ENCODE measurements around the gene CTAG1A.
"Not testable (repeated sequence)": the region's sequence is repeated elsewhere in the genome, so short reads cannot be mapped to it uniquely, and the experiment has no call there.

The CTAG1A gene

DNA sequence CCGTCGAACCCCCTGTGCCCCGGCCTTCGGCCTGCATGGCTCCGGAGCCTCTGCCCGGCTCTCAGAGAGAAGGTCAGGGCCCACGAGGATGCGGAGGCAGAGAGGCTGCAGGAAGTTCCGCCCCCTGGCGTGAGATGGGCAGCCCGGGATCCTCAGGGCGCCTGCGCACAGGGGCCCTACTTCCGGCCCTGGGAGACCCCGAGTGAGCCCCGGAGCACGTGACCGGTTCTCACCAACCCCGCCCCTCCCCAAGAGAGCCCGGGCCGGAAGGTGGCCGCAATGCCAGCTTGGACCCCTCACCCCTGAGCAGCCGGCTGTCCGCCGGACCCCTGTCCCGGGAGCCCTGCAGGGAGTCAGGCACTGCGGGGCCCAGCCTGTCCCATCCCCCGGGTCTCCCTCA, 34.2 kb downstream of the CTAG1A start, which contains the start of gene CTAG1B:
TSS of gene CTAG1B (minus strand) at position 101 of the 400 bp plus-strand sequence. CDS start at position 37, 64 bp downstream.
- not testable (repeated sequence) for H3K4me2 ChIP-seq (ENCODE audit: low read depth, low read length, poor library complexity, severe bottlenecking); H4K20me1 ChIP-seq (ENCODE audit: insufficient read depth, low read length, poor library complexity, severe bottlenecking); H3K9me3 ChIP-seq (ENCODE audit: insufficient read depth, low read depth, low read length); H3K27me3 ChIP-seq (ENCODE audit: insufficient read depth, low read length, poor library complexity, severe bottlenecking); H3K79me2 ChIP-seq (ENCODE audit: insufficient read depth, low read length); H3K4me1 ChIP-seq (ENCODE audit: insufficient read depth, low read length, poor library complexity, severe bottlenecking); H3K9me2 ChIP-seq (replicated peaks; ENCODE audit: low read depth, low read length); H3F3A ChIP-seq (ENCODE audit: low read depth); H3K4me3 ChIP-seq (ENCODE audit: low read length, poor library complexity, severe bottlenecking); H3K9ac ChIP-seq (ENCODE audit: low read depth, low read length, poor library complexity, severe bottlenecking); H2AFZ ChIP-seq (ENCODE audit: low read length); H3K36me3 ChIP-seq (ENCODE audit: insufficient read depth, low read length)

DNA sequence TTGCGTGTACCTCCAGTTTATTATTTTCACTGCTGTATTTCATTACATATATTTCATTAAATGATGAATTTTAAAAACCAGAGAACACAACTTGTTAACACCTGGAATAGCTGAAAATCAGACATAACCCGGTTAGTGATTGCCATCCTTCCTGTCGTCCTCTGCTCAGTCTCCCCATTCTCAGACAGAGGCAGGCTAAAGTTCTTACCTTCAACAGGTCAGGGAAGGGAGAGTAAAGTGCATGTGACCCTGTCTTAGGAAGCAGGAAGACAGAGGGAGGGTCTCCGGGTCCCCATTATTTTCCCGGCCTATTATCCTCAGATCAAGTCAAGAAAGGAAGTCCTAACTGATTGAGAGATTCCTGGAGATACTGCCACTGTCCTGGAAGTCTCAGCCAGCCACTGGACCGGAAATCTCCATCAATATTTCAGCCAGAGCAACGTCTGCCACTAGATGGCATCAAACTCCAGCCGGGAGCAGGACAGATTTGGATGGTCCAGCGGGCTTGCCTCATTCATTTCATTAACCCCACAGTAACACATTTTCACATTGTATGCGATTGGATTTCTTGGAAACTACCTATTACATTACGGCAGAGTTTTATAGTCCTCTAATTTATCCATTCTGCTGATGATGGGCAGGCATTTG, 36.0 kb downstream of the CTAG1A start:
- not testable (repeated sequence) for H3K9me3 ChIP-seq (ENCODE audit: insufficient read depth, low read depth, low read length); H3K79me2 ChIP-seq (ENCODE audit: insufficient read depth, low read length); H3K4me3 ChIP-seq (ENCODE audit: low read length, poor library complexity, severe bottlenecking); H3K4me2 ChIP-seq (ENCODE audit: low read depth, low read length, poor library complexity, severe bottlenecking); H3K4me1 ChIP-seq (ENCODE audit: insufficient read depth, low read length, poor library complexity, severe bottlenecking); H3K27me3 ChIP-seq (ENCODE audit: insufficient read depth, low read length, poor library complexity, severe bottlenecking); H3K9ac ChIP-seq (ENCODE audit: low read depth, low read length, poor library complexity, severe bottlenecking); H3K36me3 ChIP-seq (ENCODE audit: insufficient read depth, low read length); H4K20me1 ChIP-seq (ENCODE audit: insufficient read depth, low read length, poor library complexity, severe bottlenecking); H2AFZ ChIP-seq (ENCODE audit: low read length); H3F3A ChIP-seq (ENCODE audit: low read depth); H3K9me2 ChIP-seq (replicated peaks; ENCODE audit: low read depth, low read length)

DNA sequence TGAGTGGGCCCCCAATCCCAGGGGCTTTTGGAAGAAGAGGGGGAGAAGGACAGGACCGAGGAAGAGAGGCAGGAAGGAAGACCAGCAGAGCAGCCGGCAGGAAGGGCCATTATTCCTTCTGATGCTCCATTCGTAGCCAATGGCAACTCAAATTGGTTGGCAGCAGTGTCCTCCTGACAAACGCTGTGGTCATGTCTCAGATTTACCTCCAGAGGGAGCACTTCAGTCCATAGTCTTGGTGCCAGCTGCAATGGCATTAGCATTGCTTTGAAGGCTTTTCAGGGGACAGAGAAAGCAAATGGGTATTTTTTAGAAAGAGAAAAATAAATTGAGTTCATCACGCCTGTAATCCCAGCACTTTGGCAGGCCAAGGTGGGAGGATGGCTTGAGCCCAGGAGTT, 44.0 kb downstream of the CTAG1A start:
- not testable (repeated sequence) for H3K79me2 ChIP-seq (ENCODE audit: insufficient read depth, low read length); H3K9me2 ChIP-seq (replicated peaks; ENCODE audit: low read depth, low read length)

DNA sequence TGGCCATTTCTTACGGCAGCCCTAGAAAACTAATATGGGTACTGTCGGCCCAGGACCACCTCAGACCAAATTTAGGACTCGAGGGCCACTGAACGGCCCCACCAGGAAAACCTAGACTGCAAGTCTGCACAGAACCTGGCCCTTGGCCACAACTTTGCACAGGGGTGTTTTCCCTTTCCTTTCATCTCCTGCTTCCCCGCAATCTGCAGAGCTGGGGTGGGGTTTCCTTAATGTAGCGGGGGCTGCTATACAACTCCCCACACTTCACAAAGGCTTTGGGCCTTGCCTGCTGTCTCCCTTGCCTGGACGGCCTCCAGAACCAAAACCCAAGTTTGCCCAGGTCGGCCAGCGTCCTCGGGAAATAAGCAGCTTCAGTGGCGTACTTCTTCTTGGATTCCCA, 46.0 kb downstream of the CTAG1A start:
- H4K20me1 ChIP-seq (ENCODE audit: insufficient read depth, low read length, poor library complexity, severe bottlenecking); H2AFZ ChIP-seq (ENCODE audit: low read length); H3K27me3 ChIP-seq (ENCODE audit: insufficient read depth, low read length, poor library complexity, severe bottlenecking); H3K4me3 ChIP-seq (ENCODE audit: low read length, poor library complexity, severe bottlenecking); H3K79me2 ChIP-seq (ENCODE audit: insufficient read depth, low read length); H3K9me3 ChIP-seq (ENCODE audit: insufficient read depth, low read depth, low read length); H3K36me3 ChIP-seq (ENCODE audit: insufficient read depth, low read length); H3K9me2 ChIP-seq (replicated peaks; ENCODE audit: low read depth, low read length); H3K4me1 ChIP-seq (ENCODE audit: insufficient read depth, low read length, poor library complexity, severe bottlenecking); H3K4me2 ChIP-seq (ENCODE audit: low read depth, low read length, poor library complexity, severe bottlenecking); H3K9ac ChIP-seq (ENCODE audit: low read depth, low read length, poor library complexity, severe bottlenecking); H3F3A ChIP-seq (ENCODE audit: low read depth): not testable (repeated sequence)

More for the DNA sequence above, 44.0 kb downstream of the CTAG1A start:
- not testable (repeated sequence) for H3K4me3 ChIP-seq (ENCODE audit: low read length, poor library complexity, severe bottlenecking); H3K9me3 ChIP-seq (ENCODE audit: insufficient read depth, low read depth, low read length); H3K27me3 ChIP-seq (ENCODE audit: insufficient read depth, low read length, poor library complexity, severe bottlenecking); H3K4me1 ChIP-seq (ENCODE audit: insufficient read depth, low read length, poor library complexity, severe bottlenecking); H3K9ac ChIP-seq (ENCODE audit: low read depth, low read length, poor library complexity, severe bottlenecking); H3K4me2 ChIP-seq (ENCODE audit: low read depth, low read length, poor library complexity, severe bottlenecking); H3K36me3 ChIP-seq (ENCODE audit: insufficient read depth, low read length); H3F3A ChIP-seq (ENCODE audit: low read depth); H2AFZ ChIP-seq (ENCODE audit: low read length); H4K20me1 ChIP-seq (ENCODE audit: insufficient read depth, low read length, poor library complexity, severe bottlenecking)

DNA sequence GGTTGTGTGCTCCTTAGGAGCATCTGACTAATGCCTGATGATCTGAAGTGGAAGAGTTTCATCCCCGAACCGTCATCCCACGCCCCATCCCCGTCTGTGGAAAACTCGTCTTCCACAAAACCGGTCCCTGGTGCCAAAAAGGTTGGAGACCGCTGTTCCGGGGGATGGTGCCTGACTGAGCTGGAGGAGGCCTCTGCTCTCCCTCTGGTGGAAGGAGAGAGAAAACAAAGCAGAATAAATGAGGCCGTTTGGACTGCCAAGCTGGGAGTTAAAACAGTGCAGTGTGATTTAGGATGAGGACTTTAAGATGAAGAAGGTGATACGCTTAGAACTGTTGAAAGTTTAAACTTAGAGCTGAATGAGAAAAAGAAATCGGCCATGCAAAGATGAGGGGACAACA, 48.7 kb downstream of the CTAG1A start:
- not testable (repeated sequence) for H3K9ac ChIP-seq (ENCODE audit: low read depth, low read length, poor library complexity, severe bottlenecking); H3K9me3 ChIP-seq (ENCODE audit: insufficient read depth, low read depth, low read length); H4K20me1 ChIP-seq (ENCODE audit: insufficient read depth, low read length, poor library complexity, severe bottlenecking); H3K9me2 ChIP-seq (replicated peaks; ENCODE audit: low read depth, low read length); H3F3A ChIP-seq (ENCODE audit: low read depth); H3K4me2 ChIP-seq (ENCODE audit: low read depth, low read length, poor library complexity, severe bottlenecking); H3K4me1 ChIP-seq (ENCODE audit: insufficient read depth, low read length, poor library complexity, severe bottlenecking); H3K79me2 ChIP-seq (ENCODE audit: insufficient read depth, low read length); H3K27me3 ChIP-seq (ENCODE audit: insufficient read depth, low read length, poor library complexity, severe bottlenecking); H3K4me3 ChIP-seq (ENCODE audit: low read length, poor library complexity, severe bottlenecking); H2AFZ ChIP-seq (ENCODE audit: low read length); H3K36me3 ChIP-seq (ENCODE audit: insufficient read depth, low read length)
